Measurements from ENCODE around the gene NEURL1.
"Not testable (repeated sequence)": the region's sequence is repeated elsewhere in the genome, so short reads cannot be mapped to it uniquely, and the experiment has no call there.

Gene NEURL1

GRCh38 chr10:103469201-103469600 lies 24.3 kb upstream of the NEURL1 start:
- TF ChIP-seq JUND (IDR thresholded peaks at IDR 0.05; ENCODE audit: low read depth): no peak
- in situ Hi-C loops (cut with HindIII; ENCODE audit: low pct_unique_long_range_greater_than_20kb, low sequenced_read_pairs): no loop called here
- no peak for DNase-seq (ENCODE audit: low read depth in 1 of 2, low spot score in 1 of 2)

- no peak for TF ChIP-seq JUND (IDR thresholded peaks at IDR 0.05; ENCODE audit: low read depth)
- in situ Hi-C loops (cut with HindIII; ENCODE audit: low pct_unique_long_range_greater_than_20kb, low sequenced_read_pairs): no loop called here
- DNase-seq (ENCODE audit: low read depth in 1 of 2, low spot score in 1 of 2): no peak
These were observed 22.5 kb upstream of the NEURL1 start for GRCh38 chr10:103470761-103471653.

GRCh38 chr10:103472005-103472404 lies 21.5 kb upstream of the NEURL1 start:
- TF ChIP-seq JUND (IDR thresholded peaks at IDR 0.05; ENCODE audit: low read depth): no peak
- no peak for DNase-seq (ENCODE audit: low read depth in 1 of 2, low spot score in 1 of 2)
- in situ Hi-C loops (cut with HindIII; ENCODE audit: low pct_unique_long_range_greater_than_20kb, low sequenced_read_pairs): no loop called here

GRCh38 chr10:103473261-103473671 lies 20.2 kb upstream of the NEURL1 start:
- no peak for DNase-seq (ENCODE audit: low read depth in 1 of 2, low spot score in 1 of 2)
- in situ Hi-C loops (cut with HindIII; ENCODE audit: low pct_unique_long_range_greater_than_20kb, low sequenced_read_pairs): no loop called here
- TF ChIP-seq JUND (IDR thresholded peaks at IDR 0.05; ENCODE audit: low read depth): no peak

- in situ Hi-C loops (cut with HindIII; ENCODE audit: low pct_unique_long_range_greater_than_20kb, low sequenced_read_pairs): no loop called here
- no peak for TF ChIP-seq JUND (IDR thresholded peaks at IDR 0.05; ENCODE audit: low read depth)
These were observed 19.4 kb upstream of the NEURL1 start for GRCh38 chr10:103474077-103474476.

GRCh38 chr10:103475437-103475836 lies 18.1 kb upstream of the NEURL1 start:
- in situ Hi-C loops (cut with HindIII; ENCODE audit: low pct_unique_long_range_greater_than_20kb, low sequenced_read_pairs): no loop called here
- DNase-seq (ENCODE audit: low read depth in 1 of 2, low spot score in 1 of 2): no peak
- no peak for TF ChIP-seq JUND (IDR thresholded peaks at IDR 0.05; ENCODE audit: low read depth)

More at GRCh38 chr10:103474077-103474476, 19.4 kb upstream of the NEURL1 start:
- DNase-seq (ENCODE audit: low read depth in 1 of 2, low spot score in 1 of 2): no peak

GRCh38 chr10:103476046-103476768 lies 17.3 kb upstream of the NEURL1 start:
- no peak for DNase-seq (ENCODE audit: low read depth in 1 of 2, low spot score in 1 of 2)
- in situ Hi-C loops (cut with HindIII; ENCODE audit: low pct_unique_long_range_greater_than_20kb, low sequenced_read_pairs): no loop called here

GRCh38 chr10:103478671-103479070 lies 14.8 kb upstream of the NEURL1 start:
- no peak for DNase-seq (ENCODE audit: low read depth in 1 of 2, low spot score in 1 of 2)
- no peak for TF ChIP-seq JUND (IDR thresholded peaks at IDR 0.05; ENCODE audit: low read depth)
- in situ Hi-C loops (cut with HindIII; ENCODE audit: low pct_unique_long_range_greater_than_20kb, low sequenced_read_pairs): no loop called here

More at GRCh38 chr10:103476046-103476768, 17.3 kb upstream of the NEURL1 start:
- no peak for TF ChIP-seq JUND (IDR thresholded peaks at IDR 0.05; ENCODE audit: low read depth)

GRCh38 chr10:103479135-103479534 lies 14.4 kb upstream of the NEURL1 start, which contains the start of gene CALHM3:
Gene CALHM3, minus strand, starts transcription at chr10:103479240. Its CDS starts 208 bp downstream, at chr10:103479032.
- no peak for TF ChIP-seq JUND (IDR thresholded peaks at IDR 0.05; ENCODE audit: low read depth)
- in situ Hi-C loops (cut with HindIII; ENCODE audit: low pct_unique_long_range_greater_than_20kb, low sequenced_read_pairs): no loop called here
- DNase-seq (ENCODE audit: low read depth in 1 of 2, low spot score in 1 of 2): no peak

GRCh38 chr10:103480521-103480920 lies 13.0 kb upstream of the NEURL1 start:
- TF ChIP-seq JUND (IDR thresholded peaks at IDR 0.05; ENCODE audit: low read depth): no peak
- in situ Hi-C loops (cut with HindIII; ENCODE audit: low pct_unique_long_range_greater_than_20kb, low sequenced_read_pairs): no loop called here

GRCh38 chr10:103481974-103482531 lies 11.5 kb upstream of the NEURL1 start:
- in situ Hi-C loops (cut with HindIII; ENCODE audit: low pct_unique_long_range_greater_than_20kb, low sequenced_read_pairs): no loop called here
- TF ChIP-seq JUND (IDR thresholded peaks at IDR 0.05; ENCODE audit: low read depth): no peak
- DNase-seq (ENCODE audit: low read depth in 1 of 2, low spot score in 1 of 2): peak; percentile 42 to 67

More at GRCh38 chr10:103480521-103480920, 13.0 kb upstream of the NEURL1 start:
- no peak for DNase-seq (ENCODE audit: low read depth in 1 of 2, low spot score in 1 of 2)

GRCh38 chr10:103486635-103487409 lies 6.7 kb upstream of the NEURL1 start:
- DNase-seq (ENCODE audit: low read depth in 1 of 2, low spot score in 1 of 2); in situ Hi-C loops (cut with HindIII; ENCODE audit: low pct_unique_long_range_greater_than_20kb, low sequenced_read_pairs): not testable (repeated sequence)
